ENCODE results near the gene MAP2K2.

- no peak for TF ChIP-seq SRF (CRISPR knock-in tag; IDR thresholded peaks at IDR 0.05)
- TF ChIP-seq IFI16 (CRISPR knock-in tag; IDR thresholded peaks at IDR 0.05), result no peak
- no peak for TF ChIP-seq ZBTB2 (IDR thresholded peaks at IDR 0.05)
- no peak for TF ChIP-seq NBN (IDR thresholded peaks at IDR 0.05; ENCODE audit: low read depth)
- TF ChIP-seq ELK1 (CRISPR knock-in tag; IDR thresholded peaks at IDR 0.05), result no peak
- no peak for TF ChIP-seq CTCF (IDR thresholded peaks at IDR 0.05 in 2 of 3, conservative IDR thresholded peaks at IDR 0.05 in 1 of 3; ENCODE audit: insufficient read depth in 2 of 3, low read depth in 1 of 3, low read length in 3 of 3)
- TF ChIP-seq ZNF121 (CRISPR knock-in tag; conservative IDR thresholded peaks at IDR 0.05), result peak; percentile 75
- TF ChIP-seq RFX1 (IDR thresholded peaks at IDR 0.05), result no peak
Observed at GRCh38 chr19:4062419-4063368, 61.2 kb downstream of the MAP2K2 start.
